ENCODE data around the gene CLSTN2. TPM values are rescaled to one million over a fixed set of nuclear protein-coding genes. Genes with fewer than 3 reads are reported as not detected.

Gene CLSTN2
- total and polyA plus RNA-seq, 2 experiments from 2014 or later: 3.5 to 7.0 TPM

- H3K36me3 ChIP-seq: no peaks in the 10 kb centered on the region
- no peaks in the 10 kb centered on the region for H3K9me3 ChIP-seq (ENCODE audit: low read depth)
- H3K4me3 ChIP-seq: no peak overlapping the region
- TF ChIP-seq CTCF (IDR thresholded peaks at IDR 0.05; ENCODE audit: low read depth, low read length): no peak
- peaks cover 50% of the 10 kb centered on the region for H3K27me3 ChIP-seq
- H3K4me1 ChIP-seq (ENCODE audit: low read depth): no peaks in the 10 kb centered on the region
- no peak overlapping the region for H3K27ac ChIP-seq
- peak in 1 of 2 donors; percentile 71 for DNase-seq (ENCODE audit: low read depth in 1 of 2, low spot score in 1 of 2)
Observed at GRCh38 chr3:139954146-139954860, 19.3 kb downstream of the CLSTN2 start.

DNA sequence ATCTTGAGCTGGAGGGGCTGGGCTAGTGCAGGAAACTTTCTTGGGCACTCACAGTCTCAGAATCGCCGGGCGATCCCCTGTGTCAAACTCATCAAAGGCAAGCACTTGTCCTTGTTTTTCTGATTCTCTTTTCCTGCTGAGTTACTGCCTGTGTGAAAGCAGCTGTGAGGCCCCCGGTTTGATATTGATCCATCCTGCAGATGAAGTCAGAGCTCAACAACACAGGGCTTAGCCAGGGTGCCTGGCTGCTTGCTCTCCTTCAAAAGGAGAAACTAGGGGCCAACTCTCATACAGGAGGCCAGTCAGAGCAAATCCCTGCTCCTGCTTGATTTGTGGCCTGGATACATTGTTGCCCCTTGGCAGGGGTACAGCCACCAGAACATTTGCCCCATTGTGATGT lies 22.9 kb downstream of the CLSTN2 start:
- Histone ChIP-seq H3K4me3 (no peak overlapping the region), H3K27me3 (peaks cover 26% of the 10 kb centered on the region), H3K27ac (no peak overlapping the region), H3K4me1 (ENCODE audit: low read depth) (no peaks in the 10 kb centered on the region), H3K36me3 (no peaks in the 10 kb centered on the region), H3K9me3 (ENCODE audit: low read depth) (no peaks in the 10 kb centered on the region)
- no peak for DNase-seq (ENCODE audit: low read depth in 1 of 2, low spot score in 1 of 2)
- no peak for TF ChIP-seq CTCF (IDR thresholded peaks at IDR 0.05; ENCODE audit: low read depth, low read length)

DNA sequence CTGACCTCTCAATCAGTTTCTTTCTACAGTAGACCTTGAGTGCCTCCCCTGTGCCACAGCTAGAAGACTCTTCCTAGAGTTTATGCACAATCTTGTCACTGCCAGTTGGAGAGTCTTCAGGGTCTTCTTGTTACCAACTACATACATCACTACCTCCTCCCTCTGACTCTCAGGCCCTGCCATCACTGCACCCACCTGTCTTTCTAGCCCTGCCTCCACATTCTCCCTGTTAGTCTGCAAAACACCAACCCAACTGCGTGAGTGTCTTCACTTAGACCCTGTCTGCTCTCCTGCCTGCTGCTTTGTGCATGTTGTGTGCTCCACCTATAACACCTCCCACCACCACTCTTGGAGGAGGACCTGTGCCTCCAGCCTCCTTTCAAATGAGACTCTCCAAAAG lies 34.4 kb downstream of the CLSTN2 start:
- H3K36me3 ChIP-seq: no peaks in the 10 kb centered on the region
- H3K4me1 ChIP-seq (ENCODE audit: low read depth): no peaks in the 10 kb centered on the region
- TF ChIP-seq CTCF (IDR thresholded peaks at IDR 0.05; ENCODE audit: low read depth, low read length): no peak
- H3K4me3 ChIP-seq: no peak overlapping the region
- H3K9me3 ChIP-seq (ENCODE audit: low read depth): no peaks in the 10 kb centered on the region
- H3K27me3 ChIP-seq: peaks cover 7% of the 10 kb centered on the region
- H3K27ac ChIP-seq: no peak overlapping the region
- no peak for DNase-seq (ENCODE audit: low read depth in 1 of 2, low spot score in 1 of 2)

DNA sequence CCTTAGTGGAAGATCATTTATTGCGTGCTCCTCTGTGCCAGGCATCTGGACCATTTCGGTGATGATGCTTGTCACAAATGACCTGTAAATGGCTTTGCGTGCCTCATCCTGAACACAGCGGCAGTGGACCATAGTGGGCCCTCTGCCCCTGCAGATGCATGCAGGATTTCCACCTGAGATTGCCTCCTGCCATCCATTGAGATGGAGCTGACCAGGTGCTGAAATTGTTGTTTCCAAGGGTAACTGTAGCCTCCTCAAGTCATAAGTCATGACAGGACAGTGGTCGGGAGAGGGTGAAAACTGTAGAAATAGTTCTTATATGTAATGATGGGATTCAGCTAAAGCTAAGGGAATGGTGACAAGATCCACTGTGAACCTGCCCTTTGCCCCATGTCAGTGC lies 35.5 kb downstream of the CLSTN2 start:
- Histone ChIP-seq H3K4me3 (no peak overlapping the region), H3K4me1 (ENCODE audit: low read depth) (no peaks in the 10 kb centered on the region), H3K27ac (no peak overlapping the region), H3K27me3 (peaks cover 7% of the 10 kb centered on the region), H3K36me3 (no peaks in the 10 kb centered on the region), H3K9me3 (ENCODE audit: low read depth) (no peaks in the 10 kb centered on the region)
- peak in 1 of 2 donors; percentile 47 for DNase-seq (ENCODE audit: low read depth in 1 of 2, low spot score in 1 of 2)
- TF ChIP-seq CTCF (IDR thresholded peaks at IDR 0.05; ENCODE audit: low read depth, low read length): no peak

DNA sequence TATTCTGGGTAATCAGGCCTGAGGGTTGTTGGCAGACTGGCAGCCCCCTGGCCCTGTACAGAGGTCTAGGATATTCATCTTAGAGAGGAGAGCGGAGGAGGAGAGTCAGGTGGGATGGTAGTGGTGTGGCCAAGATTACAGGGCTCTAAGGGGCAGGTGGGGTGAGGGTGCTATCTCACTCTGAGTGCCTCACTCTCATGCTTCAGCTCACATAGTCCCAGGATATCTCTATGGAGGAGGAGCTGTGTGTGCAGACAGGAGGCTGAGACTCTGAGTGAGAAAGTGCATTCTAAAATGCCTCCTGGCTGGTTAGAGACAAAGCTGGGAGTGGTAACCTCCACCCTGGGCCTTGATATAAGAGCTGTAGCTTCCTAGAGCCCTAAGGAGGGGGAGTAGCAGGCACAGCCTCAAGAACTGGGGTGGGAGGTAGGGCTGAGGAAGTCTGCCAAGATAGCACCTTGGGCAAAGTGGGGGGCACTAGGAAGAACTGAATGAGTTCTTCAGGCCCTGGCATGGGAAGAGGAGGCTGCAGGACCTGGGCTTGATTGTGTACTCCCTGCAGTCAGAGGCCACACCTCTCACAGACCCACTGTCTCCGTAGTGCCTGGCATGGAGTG lies 39.9 kb downstream of the CLSTN2 start:
- Histone ChIP-seq H3K27ac (no peak overlapping the region), H3K4me3 (no peak overlapping the region), H3K4me1 (ENCODE audit: low read depth) (no peaks in the 10 kb centered on the region), H3K27me3 (no peaks in the 10 kb centered on the region), H3K36me3 (no peaks in the 10 kb centered on the region), H3K9me3 (ENCODE audit: low read depth) (no peaks in the 10 kb centered on the region)
- no peak for TF ChIP-seq CTCF (IDR thresholded peaks at IDR 0.05; ENCODE audit: low read depth, low read length)
- DNase-seq (ENCODE audit: low read depth in 1 of 2, low spot score in 1 of 2): peak in 1 of 2 donors; percentile 5

Data from cardiac muscle cell (in vitro differentiated cells and primary cell).